Measurements from ENCODE around the gene RABGAP1L.

The RABGAP1L gene

GRCh38 chr1:174726880-174727585 lies 567.7 kb downstream of the RABGAP1L start:
- no peak for DNase-seq

DNA sequence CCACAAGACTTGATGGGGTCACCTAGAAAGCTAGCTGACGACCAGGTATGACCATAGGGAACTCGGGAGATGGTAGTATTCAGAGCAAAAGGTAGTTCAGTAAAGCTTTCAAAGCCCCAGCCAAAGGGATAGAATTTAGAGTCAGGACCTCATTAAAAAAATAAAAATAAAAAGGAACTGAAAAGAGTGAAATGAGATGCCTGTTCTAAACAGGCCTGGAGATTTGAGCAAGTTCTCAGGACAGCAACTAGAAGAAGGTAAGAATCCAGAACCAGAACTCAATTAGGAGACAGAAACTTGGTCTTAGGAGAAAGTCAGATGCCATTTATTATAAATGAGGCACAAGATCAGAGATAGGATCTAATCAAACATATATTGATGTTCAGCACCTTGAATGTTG lies 575.0 kb downstream of the RABGAP1L start:
- no peak for DNase-seq

GRCh38 chr1:174736831-174737230 lies 577.5 kb downstream of the RABGAP1L start:
- no peak for DNase-seq

- no peak for DNase-seq
These were observed 581.1 kb downstream of the RABGAP1L start for GRCh38 chr1:174740249-174740968.

- DNase-seq = no peak
These were observed 583.7 kb downstream of the RABGAP1L start for GRCh38 chr1:174742805-174743653.

GRCh38 chr1:174743654-174744561 lies 584.6 kb downstream of the RABGAP1L start:
- no peak for DNase-seq

DNA sequence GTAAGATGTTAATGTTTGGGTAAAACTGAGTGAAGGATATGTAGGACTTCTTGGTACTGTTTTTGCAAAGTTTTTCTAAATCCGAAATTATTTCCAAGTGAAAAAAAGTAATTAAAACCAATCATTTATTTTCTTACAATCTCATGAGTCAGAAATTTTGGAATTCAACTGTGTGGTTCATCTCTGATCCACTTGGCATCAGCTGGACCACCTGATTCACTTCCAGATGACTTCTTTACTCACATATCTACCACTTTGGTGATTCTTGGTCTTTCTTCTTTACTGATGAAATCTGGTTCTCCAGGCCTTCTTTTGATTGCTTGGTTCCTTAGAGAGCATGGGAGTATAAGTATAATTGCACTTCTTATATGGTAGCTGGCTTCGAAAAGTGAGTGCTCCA lies 585.6 kb downstream of the RABGAP1L start:
- DNase-seq = no peak

DNA sequence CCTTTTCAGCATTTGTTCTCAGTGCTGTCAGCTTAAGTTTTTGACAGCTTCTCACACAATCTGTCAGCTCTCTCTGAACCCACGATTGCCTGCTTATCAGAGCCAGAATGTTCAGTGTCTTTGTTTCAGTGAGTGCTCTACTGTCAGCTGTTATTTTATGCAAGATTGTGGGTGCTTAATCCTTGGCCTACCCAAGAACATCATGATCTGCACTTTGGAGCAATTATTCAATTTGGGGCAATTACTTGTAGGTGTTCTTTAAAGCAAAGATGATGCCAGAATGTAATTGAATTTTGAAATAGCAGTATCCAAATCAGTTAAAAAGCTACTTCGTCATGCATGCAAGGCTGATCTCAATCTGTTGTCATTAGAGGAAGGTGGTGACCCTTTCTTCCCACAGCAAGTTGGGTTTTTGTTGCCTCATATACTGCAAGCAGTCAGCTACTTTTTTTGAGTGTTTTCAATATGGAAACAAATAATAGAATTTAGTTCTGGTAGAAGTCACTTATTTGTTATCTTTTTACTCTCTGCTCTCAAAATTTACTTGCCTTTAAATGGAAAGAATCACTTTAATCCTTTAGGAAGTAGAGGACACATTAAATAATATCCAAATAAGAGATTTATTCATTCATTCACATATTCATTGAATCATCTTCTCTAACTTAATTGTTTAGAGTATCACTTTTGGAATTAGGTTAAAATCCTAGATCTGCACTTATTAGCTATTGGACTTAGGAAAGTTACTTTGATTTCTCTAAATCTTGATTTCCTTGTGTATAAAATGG lies 586.9 kb downstream of the RABGAP1L start:
- no peak for DNase-seq

- DNase-seq = no peak
These were observed 588.3 kb downstream of the RABGAP1L start for GRCh38 chr1:174747613-174748012.

DNA sequence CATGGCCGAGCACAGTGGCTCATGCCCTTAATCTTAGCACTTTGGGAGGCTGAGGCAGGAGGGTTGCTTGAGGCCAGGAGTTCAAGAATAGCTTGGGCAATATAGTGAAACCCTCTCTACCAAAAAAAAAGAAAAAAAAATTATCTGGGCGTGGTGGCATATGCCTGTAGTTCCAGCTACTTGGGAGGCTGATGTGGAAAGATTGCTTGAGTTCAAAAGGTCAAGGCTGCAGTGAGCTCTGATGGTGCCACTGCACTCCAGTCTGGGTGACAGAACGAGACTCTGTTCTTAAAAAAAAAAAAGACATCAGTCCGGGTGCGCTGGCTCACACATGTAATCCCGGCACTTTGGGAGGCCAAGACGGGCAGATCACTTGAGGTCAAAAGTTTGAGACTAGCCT lies 589.3 kb downstream of the RABGAP1L start:
- no peak for DNase-seq

DNA sequence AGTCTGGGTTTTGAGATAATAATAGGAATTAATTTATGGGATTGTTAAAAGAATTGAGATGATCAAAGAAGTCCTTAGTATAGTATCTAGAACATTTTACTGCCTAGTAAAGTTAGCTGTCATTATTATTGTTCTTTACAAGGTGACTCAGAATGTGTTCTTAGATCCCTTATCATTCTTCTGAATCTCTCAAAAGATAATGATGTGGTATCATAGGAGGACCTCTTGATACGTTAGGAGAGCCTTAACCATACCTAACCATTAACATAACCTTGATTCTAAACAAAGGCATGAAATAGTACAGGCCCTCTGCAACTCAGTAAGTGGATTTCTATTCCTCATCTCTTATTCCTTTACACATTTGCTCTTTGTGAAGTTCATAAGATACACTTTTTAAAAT lies 593.8 kb downstream of the RABGAP1L start:
- no peak for DNase-seq

GRCh38 chr1:174761335-174761734 lies 602.0 kb downstream of the RABGAP1L start:
- DNase-seq = no peak

DNA sequence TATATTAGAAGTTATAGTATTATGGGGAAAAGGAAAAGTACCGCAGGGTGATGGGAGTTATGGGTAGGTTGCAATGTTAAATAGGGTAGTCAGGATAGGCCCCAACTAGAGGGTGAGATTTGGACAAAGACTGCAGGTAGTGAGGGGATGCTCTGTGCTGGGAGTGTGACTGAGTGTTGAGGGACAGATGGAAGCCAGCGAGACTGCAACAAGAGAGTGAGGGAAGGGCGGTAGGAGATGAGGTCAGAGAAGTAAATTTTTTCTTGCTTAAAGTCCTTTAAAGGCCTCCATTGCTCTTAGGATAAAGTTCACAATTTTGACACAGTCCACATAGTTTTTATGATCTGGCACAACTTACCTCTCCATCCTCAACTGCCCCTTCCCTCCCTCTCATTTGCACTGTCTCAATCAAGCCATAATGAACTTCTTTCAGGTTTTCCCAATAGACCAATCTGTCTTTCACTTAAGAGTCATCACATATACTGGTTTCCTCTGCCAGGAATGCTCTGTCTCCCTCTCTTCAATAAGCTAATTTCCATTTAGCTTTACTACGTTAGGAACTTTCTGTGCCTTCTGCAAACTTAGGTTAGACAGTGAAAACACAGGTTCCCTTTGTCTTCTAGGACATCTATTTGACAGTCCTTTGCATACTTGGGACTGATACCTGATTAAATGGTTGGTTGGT lies 602.7 kb downstream of the RABGAP1L start:
- DNase-seq = no peak

- no peak for DNase-seq
These were observed 604.9 kb downstream of the RABGAP1L start for GRCh38 chr1:174764191-174764590.

GRCh38 chr1:174766727-174767126 lies 607.4 kb downstream of the RABGAP1L start:
- no peak for DNase-seq

DNA sequence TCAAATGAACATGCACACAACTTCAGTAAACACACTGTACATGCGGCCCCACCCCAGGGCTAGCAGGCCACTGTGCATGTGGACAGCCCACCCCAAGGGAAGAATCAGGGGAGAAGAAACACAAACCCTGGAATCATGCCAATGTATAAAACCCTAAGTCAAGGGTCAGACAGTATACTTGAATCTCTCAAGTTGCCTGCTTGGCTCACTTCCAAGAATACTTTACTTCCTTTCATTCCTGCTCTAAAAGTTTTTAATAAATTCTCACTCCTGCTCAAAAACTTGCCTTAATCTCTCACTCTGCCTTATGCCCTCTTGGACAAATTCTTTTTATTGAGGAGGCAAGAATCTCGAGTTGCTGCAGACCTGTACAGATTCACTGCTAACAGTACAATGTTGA lies 609.2 kb downstream of the RABGAP1L start:
- DNase-seq = no peak

DNA sequence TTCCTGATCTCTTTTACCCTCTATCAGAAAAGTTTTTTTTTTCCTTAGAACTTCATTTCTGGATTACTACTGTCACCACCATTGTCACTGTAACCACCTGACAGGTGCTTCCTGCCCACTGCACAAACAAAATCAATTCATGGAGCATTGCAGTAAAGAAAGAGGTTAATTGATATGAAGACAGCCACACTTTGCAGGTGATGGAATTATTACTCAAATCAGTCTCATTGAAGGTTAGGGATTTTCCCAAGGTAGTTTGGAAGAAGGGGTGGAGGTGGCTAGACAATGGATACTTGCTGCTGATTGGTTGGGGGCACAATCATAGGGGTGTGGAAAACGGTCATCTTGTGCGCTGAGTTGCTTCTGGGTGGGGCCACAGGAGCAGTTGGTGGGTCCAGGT lies 609.6 kb downstream of the RABGAP1L start:
- DNase-seq = no peak

- DNase-seq = no peak
These were observed 610.7 kb downstream of the RABGAP1L start for GRCh38 chr1:174769961-174770549.

- no peak for DNase-seq
These were observed 616.3 kb downstream of the RABGAP1L start for GRCh38 chr1:174775621-174776020.

GRCh38 chr1:174777262-174777661 lies 617.9 kb downstream of the RABGAP1L start:
- DNase-seq = no peak

GRCh38 chr1:174785510-174785909 lies 626.2 kb downstream of the RABGAP1L start:
- no peak for DNase-seq

Measured in stimulated activated CD4-positive, alpha-beta T cell treated with anti-CD3 and anti-CD28 coated beads, Interleukin-15, amount 100 ng/mL, for 24 hours (primary cell).